GM18511 (cell line): ENCODE results near the gene NDFIP1.

ENCODE experiments used
- ATAC-seq: cut with Tn5 transposase; IDR thresholded peaks from one replicate; pipeline ENCODE4 v1.9.1; 2021; ENCODE audit warnings: mild to moderate bottlenecking, moderate library complexity; ENCODE audit not compliant: unreplicated experiment

NDFIP1 gene

GRCh38 chr5:142117579-142118151 lies 9.1 kb downstream of the NDFIP1 start:
- no peak for ATAC-seq

- no peak for ATAC-seq
Measured at GRCh38 chr5:142118155-142118686, 9.6 kb downstream of the NDFIP1 start.

GRCh38 chr5:142119051-142119625 lies 10.6 kb downstream of the NDFIP1 start:
- no peak for ATAC-seq

GRCh38 chr5:142120247-142120935 lies 11.8 kb downstream of the NDFIP1 start:
- ATAC-seq, result no peak

GRCh38 chr5:142122121-142122520 lies 13.5 kb downstream of the NDFIP1 start:
- ATAC-seq, result no peak

- no peak for ATAC-seq
Measured at GRCh38 chr5:142125378-142125777, 16.8 kb downstream of the NDFIP1 start.

- ATAC-seq, result no peak
Measured at GRCh38 chr5:142125963-142126362, 17.4 kb downstream of the NDFIP1 start.

- no peak for ATAC-seq
Measured at GRCh38 chr5:142128675-142129208, 20.2 kb downstream of the NDFIP1 start.

GRCh38 chr5:142129446-142130066 lies 21.0 kb downstream of the NDFIP1 start:
- ATAC-seq, result no peak

GRCh38 chr5:142131394-142131793 lies 22.8 kb downstream of the NDFIP1 start:
- ATAC-seq, result no peak

GRCh38 chr5:142132916-142133315 lies 24.3 kb downstream of the NDFIP1 start:
- no peak for ATAC-seq

- ATAC-seq, result no peak
Measured at GRCh38 chr5:142133330-142134206, 25.0 kb downstream of the NDFIP1 start.

- ATAC-seq, result no peak
Measured at GRCh38 chr5:142134331-142135010, 25.9 kb downstream of the NDFIP1 start.

- ATAC-seq, result no peak
Measured at GRCh38 chr5:142141463-142141862, 32.9 kb downstream of the NDFIP1 start.

GRCh38 chr5:142143878-142144277 lies 35.3 kb downstream of the NDFIP1 start:
- ATAC-seq, result no peak

- peak; percentile 81 for ATAC-seq
Measured at GRCh38 chr5:142145106-142145900, 36.7 kb downstream of the NDFIP1 start.

GRCh38 chr5:142149363-142149762 lies 40.8 kb downstream of the NDFIP1 start:
- ATAC-seq, result no peak

- ATAC-seq, result no peak
Measured at GRCh38 chr5:142150431-142150830, 41.9 kb downstream of the NDFIP1 start.
